ENCODE data around the gene CROCC2.
A peak's percentile ranks its signal among the peaks of the same experiment; 100 is the strongest.

CROCC2 gene

DNA sequence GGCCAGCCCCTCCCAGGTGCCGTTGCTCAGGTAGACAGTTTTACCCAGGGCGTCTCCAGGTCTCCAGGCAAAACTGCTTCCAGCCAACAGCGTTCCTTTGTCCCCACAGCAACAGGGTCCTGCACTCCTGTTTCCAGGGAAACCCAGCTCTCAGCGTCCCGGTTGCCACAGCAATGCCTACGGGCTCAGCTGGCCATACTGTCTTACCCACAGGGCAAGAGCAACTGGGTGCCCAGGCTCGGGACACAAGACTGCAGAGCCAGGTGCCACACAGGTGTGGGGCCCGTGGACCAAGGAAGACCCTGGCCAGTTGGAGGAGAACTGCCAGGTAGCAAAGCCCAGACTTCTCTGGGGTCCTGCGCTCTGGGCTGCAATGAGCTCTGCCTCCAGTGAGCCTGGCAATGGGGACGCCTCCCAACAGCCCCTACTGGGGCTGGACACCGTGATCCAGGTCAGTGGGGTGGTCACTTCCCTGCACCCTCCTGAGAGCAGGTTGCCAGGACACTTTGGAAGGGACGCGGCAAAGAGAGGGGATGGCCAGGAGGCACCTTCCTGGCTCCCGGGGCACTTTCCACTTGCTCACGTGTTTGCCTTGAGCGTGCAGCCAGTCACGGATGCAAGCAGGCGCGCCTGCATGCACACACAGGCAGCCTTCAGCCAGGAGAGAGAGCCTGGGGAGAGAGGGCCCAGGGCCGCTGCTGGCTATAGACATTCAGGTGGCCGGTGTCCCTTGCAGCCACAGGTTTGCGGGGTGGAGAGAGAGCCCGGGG is at the start of gene CROCC2:
Gene CROCC2, plus strand, starts transcription at position 196 of the 770 bp plus-strand sequence. Its CDS starts 178 bp downstream, at position 374.
- DNase-seq = no peak

- DNase-seq = no peak
Measured at GRCh38 chr2:240857039-240858008, 48.8 kb upstream of the CROCC2 start.

DNA sequence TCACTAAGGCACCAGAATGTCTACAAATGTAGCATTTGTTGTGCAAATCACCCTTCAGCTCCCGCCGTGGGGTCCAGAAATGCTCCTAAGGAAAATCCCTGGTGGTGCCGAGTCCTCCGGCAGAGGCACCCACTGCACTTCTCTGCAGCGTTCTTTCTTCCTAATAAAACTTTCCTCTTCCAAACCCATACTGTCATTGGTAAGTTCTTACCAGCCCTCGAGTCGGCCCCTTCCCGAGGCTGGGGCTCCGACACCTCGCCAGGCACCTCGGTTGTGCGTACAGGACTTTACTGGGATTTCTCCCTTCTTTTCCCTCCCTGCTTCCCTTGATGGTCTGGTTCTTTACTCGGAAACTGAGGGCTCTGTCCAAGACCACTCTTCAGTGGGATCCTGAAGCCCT is 47.8 kb upstream of the CROCC2 start:
- no peak for DNase-seq

GRCh38 chr2:240858871-240859270 is 47.3 kb upstream of the CROCC2 start:
- DNase-seq = no peak

DNA sequence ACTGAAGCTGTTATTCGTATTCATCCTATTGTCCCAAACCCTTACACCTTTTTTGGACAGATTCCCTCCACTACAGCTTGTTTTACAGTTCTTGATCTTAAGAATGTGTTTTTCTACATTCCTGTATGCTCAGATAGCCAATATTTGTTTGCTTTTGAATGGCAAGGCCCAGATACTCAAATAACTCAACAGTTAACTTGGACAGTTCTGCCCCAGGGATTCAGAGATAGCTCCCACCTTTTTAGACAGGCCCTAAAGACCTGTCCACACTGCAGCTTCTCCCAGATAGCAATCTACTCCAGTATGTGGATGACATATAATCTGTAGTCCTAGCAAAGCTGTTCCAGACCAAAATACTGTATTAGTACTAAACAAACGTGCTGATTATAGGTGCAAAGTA is 44.6 kb upstream of the CROCC2 start:
- DNase-seq = no peak

DNA sequence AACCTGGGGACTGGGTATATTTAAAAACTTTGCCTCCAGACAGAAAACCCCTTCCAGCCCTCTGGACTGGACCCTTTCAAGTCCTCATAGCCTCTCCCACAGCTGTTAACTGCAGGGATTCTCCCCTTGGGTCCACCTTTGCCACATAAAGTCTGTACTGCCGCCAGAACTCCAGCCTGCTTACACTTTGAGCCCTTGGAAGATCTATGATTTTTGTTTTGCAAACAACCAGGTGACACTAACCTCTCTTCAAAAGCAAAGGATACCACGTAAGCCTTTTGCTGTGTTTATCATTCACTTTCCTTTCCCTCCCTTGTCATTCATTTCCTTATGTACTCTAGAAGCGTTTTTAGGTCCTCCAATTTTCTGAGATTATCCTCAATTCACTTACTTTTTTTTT is 41.7 kb upstream of the CROCC2 start:
- no peak for DNase-seq

DNA sequence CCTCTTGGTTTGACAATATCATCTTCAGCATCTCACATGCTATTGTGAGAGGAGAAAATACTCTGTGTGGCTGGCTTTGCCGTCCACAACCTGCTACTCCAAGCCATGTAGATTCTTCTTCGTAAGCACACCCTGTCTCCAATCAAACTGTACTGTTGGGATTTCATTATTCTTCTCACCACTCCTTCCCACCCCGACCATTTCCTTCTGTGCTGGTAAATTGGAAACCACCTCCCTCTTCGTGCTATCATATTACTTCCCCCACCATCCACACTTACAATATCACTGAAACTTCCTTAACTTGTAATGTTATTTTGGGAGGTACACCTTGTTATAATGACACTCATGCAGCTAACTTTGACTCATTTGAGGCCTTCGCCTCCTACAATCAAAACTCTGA is 40.7 kb upstream of the CROCC2 start:
- DNase-seq = no peak

DNA sequence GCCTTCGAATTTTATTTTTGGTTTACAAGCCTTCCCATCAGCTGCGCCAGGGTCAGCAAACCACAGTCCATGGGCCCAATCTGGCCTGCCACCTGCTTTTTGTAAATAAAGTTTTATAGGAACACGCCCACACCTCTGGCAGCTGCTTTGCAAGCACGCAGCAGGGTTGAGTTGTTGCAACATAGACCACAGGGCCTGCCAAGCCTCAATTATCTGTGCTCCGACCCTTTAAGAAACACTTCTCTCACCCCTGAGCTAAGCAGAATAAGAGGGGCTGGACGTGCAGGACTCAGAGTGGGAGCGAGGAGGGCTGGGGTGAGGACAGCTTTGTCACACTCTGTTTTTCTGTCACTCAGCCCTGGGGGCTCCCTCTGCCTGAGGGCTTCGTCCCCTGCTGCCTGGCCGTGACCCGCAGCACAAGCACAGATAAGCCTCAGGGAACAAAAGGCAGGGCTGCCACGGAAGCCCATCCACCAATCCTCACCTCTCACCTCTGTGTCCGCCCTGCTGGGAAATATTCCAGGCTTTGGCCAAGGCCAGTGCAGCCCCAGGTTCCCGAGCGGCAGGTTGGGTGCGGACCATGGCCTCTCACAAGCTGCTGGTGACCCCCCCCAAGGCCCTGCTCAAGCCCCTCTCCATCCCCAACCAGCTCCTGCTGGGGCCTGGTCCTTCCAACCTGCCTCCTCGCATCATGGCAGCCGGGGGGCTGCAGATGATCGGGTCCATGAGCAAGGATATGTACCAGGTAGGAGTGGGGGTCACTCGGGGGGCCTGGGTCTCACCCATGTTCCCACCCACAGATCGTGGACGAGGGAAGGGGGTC is 37.6 kb upstream of the CROCC2 start, which contains the start of gene AGXT:
Gene AGXT, plus strand, starts transcription at position 539 of the 823 bp plus-strand sequence. Its CDS starts 42 bp downstream, at position 581.
- DNase-seq = peak; percentile 36

DNA sequence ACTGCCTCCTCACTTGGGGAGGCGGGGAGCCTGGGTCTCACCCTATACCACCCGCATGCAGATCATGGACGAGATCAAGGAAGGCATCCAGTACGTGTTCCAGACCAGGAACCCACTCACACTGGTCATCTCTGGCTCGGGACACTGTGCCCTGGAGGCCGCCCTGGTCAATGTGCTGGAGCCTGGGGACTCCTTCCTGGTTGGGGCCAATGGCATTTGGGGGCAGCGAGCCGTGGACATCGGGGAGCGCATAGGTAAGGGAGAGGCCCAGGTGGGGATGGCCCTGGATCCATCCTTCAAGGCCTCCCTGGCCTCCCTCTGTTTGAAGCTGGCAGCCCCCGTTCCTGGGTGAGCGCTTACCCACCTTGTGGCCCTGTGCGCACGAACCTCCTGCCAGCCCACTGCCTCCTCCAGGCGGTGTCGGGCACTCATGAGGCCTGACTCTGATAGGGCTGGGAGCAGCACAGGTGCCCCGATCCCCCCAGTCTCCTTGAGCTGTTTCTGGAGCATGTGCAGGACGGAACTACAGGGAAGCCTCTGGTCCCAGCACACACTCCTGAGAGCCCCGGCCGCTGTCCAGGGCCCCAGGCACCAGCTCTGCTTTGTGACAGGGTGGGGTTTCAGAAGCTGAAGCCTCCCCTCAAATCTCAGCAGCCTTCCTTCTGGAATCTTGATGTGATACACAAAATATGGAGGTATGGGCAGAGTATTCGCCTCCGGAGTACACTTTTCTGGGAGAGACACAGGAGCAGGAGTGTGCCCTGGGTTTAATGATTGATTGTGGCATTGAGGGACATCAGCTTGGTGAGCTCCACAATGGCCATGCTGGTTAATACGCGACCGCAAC is 36.8 kb upstream of the CROCC2 start:
- DNase-seq = no peak

DNA sequence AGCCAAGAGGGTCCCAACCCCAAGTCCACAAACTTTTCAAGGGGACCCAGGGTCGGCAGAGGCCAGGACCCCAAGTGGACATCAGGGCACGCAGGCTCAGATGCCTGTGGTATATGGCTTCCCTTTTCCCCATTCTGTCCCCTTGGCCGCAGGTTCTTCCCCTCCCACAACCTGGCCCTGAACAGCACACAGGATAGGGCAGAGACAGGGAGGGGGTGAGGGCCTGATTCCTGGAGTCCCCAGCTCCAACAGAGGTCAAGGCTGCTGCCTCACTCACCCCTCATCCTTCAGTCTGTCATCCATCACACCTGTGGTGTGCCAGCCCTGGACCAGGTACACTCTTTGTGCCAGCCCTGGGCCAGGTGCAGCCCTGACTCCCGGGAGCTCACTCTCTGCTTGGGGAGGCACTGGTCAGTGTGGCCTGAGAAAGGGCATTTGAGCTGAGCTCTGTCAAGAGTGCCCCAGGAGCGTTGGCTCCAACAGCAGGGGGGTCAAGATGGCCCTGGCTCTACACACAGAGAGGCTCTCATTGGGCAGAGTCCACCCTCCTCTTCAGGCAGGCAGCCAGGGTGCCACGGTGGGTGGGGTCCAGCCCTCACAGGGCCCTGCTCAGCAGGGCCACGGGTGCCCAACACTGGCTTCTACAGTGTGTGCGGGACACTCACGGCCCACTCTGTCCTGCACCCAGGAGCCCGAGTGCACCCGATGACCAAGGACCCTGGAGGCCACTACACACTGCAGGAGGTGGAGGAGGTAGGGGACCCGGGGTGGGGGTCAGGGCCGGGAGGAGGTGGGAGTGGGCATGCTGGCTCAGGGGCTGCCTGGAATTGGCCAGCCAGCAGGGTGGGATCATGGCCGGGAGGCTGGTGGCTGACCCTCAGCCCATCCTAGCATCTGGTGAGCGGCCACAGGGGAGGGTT is 35.9 kb upstream of the CROCC2 start:
- no peak for DNase-seq

DNA sequence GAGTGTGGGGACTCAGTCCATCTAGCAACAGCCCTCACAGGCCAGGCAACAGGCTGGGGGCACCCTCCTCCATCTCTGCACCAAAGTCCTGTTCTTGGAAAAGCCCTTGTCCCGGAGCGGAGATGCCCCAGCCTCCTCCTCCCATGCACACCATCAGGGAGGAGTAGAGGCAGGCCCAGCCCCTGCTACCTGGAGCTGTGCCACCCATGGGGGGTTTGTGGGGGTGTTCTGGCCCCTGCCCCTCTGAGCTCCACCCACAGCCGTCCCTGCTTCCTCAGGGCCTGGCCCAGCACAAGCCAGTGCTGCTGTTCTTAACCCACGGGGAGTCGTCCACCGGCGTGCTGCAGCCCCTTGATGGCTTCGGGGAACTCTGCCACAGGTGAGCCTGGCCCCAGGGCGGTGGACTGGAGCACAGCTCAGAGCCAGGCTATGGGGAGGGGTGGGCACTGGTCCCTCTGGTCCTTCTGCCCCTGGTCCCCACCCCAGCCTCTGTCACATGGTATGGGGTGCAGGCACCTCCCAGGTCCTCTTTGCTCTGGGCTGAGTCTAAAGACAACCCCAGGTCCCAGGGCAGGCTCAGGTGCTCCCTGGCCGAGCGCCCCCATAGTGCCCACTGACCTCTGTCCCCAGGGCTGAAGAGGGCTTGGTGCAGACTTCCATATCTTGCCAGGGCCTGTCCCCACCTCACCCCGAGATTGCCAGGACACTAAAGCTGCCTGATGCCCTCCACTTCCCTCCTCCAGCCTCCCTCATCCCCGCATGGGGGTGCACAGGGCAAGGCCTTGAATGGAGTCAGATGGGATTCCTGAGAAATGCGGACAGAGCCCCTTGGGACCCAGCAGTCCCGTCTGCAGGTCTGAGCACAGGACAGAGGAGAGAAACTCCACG is 34.8 kb upstream of the CROCC2 start:
- no peak for DNase-seq

DNA sequence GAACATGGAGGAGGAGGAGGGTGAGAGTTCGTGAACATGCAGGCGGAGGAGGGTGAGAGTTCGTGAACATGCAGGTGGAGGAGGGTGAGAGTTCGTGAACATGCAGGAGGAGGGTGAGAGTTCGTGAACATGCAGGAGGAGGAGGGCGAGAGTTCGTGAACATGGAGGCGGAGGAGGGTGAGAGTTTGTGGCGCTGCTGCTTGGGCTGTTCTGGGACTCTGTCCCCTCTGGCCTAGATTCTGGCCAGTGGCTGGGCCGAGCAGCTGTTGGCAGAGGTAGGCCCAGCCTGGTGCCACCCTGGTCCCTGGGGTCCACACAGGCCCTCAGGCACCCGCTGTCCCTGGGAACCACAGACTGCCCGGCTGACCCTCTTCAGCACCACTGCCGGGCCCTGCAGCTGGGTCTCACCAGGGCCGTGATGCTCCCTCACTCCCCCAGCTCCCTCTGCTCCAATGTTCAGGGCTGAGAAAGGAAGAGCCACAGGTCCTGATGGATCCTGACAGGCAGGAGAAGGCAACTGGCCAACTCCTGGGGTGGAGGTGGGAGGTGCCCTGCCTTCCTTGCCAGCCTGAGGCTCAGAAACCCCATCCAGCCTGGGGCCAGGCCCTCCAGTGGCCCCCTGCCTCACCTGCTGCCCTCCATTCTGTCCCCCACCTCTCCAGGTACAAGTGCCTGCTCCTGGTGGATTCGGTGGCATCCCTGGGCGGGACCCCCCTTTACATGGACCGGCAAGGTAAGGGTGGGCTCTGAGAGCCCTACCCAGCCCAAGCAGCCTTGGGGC is 33.6 kb upstream of the CROCC2 start:
- no peak for DNase-seq

DNA sequence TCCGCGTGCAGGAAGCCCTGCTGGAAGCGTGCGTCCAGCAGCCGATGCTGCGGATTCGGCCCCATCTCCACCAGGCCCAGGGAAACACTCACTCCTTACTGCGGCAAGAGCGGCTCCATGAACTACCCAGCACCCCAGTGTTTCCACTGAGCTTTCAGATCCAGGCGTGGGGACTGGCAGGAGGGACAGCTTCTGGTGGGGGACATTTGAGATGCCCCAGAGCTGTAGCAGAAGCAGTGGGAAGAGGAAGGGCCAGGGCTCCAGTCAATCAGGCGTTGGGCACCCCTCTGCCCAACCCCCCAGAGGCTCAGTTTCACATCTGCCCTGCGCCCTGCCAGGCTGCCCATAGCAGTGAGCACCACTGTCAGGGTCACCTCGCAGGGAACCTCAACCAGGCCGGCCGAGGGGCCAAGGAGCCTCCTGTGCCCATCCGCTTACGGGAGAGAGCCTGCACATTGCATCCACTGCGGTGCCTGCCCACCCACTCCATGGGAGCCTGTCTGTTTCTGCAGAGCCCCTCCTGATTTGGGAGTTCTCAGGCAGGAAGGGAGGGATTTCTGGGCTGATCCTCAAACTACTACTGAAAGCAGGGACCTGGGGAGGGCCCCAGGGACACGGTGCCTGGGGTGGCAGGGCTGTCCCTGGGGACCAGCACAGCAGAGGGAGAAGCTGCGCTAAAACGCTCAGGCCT is 32.9 kb upstream of the CROCC2 start:
- DNase-seq = no peak

DNA sequence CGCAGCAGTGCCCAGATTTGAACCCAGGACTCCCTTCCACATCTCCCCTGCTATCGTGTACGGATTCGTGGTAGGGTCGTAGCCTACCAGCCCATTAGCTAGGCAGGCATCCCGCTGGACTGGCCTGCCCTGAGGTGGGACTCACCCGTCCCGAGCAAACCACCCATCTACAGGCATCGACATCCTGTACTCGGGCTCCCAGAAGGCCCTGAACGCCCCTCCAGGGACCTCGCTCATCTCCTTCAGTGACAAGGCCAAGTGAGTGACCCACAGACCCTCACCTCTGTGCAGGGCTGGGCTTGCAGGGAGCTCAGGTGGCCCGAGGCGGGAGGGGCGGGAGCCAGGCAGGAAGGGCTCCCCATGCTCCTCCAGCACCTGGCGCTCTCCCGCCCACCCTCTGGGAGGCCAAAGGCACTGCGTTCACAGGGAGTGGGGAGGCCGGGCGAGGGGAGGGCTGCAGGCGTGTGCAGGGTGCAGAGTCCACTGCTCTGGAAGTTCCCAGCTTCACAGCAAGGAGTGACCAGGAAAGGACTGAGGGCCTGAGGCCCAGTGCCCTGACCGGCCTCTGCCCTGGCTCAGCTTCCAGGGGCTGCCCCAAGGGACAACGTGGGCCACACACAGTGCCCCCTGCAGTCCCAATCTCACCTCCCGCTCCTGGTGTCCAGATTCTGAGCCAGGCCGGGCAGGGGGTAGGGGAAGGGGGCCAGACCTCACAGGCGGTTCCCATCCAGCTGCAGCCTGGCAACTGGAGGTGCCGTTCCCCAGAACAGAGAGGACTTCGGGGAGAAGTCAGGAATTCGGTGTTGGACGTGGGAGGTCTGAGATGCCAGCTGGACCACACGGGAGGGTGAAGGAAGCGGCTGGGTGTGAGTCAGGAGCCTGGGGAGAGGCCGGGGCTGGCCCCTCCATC is 32.1 kb upstream of the CROCC2 start:
- no peak for DNase-seq

- DNase-seq = no peak
Measured at GRCh38 chr2:240874715-240875227, 31.4 kb upstream of the CROCC2 start.

DNA sequence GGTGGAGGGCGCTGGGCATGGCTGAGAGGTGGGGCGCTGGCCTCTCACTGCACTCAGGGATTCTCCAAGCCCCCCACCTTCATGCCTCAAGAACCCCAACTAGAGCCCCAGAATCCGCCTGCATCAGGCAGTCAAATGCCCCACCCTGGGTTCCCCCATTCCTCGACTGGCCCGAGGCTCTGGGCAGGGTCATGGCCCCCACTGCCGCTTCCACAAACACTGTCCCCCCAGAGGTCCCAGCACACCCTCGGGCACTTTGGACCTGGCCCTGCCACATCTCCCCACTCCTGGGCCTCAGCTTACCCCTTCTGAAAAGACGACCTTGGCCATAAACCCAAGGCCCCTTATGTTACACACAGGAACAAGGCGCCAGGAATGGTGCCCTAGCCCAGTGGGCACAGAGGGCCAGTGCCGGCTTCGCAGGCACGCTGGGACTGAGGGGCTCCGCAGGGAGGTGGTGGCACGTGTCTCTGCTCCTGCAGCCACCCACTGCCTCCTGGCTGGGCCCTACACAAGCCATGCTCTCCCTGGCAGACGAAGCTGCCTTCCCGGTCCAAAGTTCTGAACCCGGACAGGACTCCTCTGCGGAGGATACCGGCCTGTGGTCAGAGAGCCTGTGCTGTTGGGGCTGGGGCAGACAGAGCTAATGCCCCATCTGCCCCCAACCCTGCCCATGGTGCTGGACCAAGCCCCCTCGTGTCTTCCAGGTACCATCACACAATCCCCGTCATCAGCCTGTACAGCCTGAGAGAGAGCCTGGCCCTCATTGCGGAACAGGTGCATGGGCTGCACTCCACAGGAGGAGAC is 30.7 kb upstream of the CROCC2 start:
- no peak for DNase-seq

Measured in hematopoietic multipotent progenitor cell treated with erythropoietin and hydrocortisone succinate and interleukin-3 and kit ligand, for 4 days (in vitro differentiated cells).